ENCODE results near the gene NSDHL.
"Not testable (repeated sequence)": the region's sequence is repeated elsewhere in the genome, so short reads cannot be mapped to it uniquely, and the experiment has no call there.

The NSDHL gene

GRCh38 chrX:152895724-152896420 is 65.0 kb downstream of the NSDHL start:
- DNase-seq, result no peak

GRCh38 chrX:152896450-152896849 is 65.6 kb downstream of the NSDHL start:
- DNase-seq, result no peak

- DNase-seq, result no peak
Observed at GRCh38 chrX:152897222-152898131, 66.6 kb downstream of the NSDHL start, which contains the start of gene ZNF185. Gene ZNF185, plus strand, starts transcription at chrX:152898067. Its CDS starts 16,423 bp downstream, at chrX:152914490.

GRCh38 chrX:152898442-152898841 is 67.6 kb downstream of the NSDHL start:
- DNase-seq, result no peak

GRCh38 chrX:152899111-152899873 is 68.4 kb downstream of the NSDHL start:
- no peak for DNase-seq

GRCh38 chrX:152899874-152900719 is 69.2 kb downstream of the NSDHL start:
- no peak for DNase-seq

- DNase-seq, result no peak
Observed at GRCh38 chrX:152900937-152901445, 70.1 kb downstream of the NSDHL start.

GRCh38 chrX:152901816-152902501 is 71.1 kb downstream of the NSDHL start:
- no peak for DNase-seq

- DNase-seq, result no peak
Observed at GRCh38 chrX:152902502-152902820, 71.6 kb downstream of the NSDHL start.

GRCh38 chrX:152903589-152903988 is 72.7 kb downstream of the NSDHL start:
- DNase-seq, result no peak

GRCh38 chrX:152904151-152905080 is 73.6 kb downstream of the NSDHL start:
- no peak for DNase-seq

- no peak for DNase-seq
Observed at GRCh38 chrX:152905081-152905420, 74.2 kb downstream of the NSDHL start.

- no peak for DNase-seq
Observed at GRCh38 chrX:152907084-152907651, 76.3 kb downstream of the NSDHL start.

- no peak for DNase-seq
Observed at GRCh38 chrX:152908486-152908885, 77.6 kb downstream of the NSDHL start.

GRCh38 chrX:152910018-152910417 is 79.2 kb downstream of the NSDHL start:
- not testable (repeated sequence) for DNase-seq

- no peak for DNase-seq
Observed at GRCh38 chrX:152912106-152912505, 81.2 kb downstream of the NSDHL start.

GRCh38 chrX:152912641-152913040 is 81.8 kb downstream of the NSDHL start:
- no peak for DNase-seq

- DNase-seq, result no peak
Observed at GRCh38 chrX:152913346-152913745, 82.5 kb downstream of the NSDHL start.

GRCh38 chrX:152913910-152914309 is 83.0 kb downstream of the NSDHL start:
- no peak for DNase-seq

All from NCI-H2029 treated with DMSO at 0.1 percent for 48 hours (cell line).